HG03039 (cell line): ENCODE data around the gene GJD4.
A peak's percentile ranks its signal among the peaks of the same experiment; 100 is the strongest.

Experiments used
- ATAC-seq: cut with Tn5 transposase; IDR thresholded peaks from one replicate; pipeline ENCODE4 v1.9.1; 2021; ENCODE audit warnings: mild to moderate bottlenecking, moderate library complexity; ENCODE audit not compliant: unreplicated experiment

Gene GJD4

DNA sequence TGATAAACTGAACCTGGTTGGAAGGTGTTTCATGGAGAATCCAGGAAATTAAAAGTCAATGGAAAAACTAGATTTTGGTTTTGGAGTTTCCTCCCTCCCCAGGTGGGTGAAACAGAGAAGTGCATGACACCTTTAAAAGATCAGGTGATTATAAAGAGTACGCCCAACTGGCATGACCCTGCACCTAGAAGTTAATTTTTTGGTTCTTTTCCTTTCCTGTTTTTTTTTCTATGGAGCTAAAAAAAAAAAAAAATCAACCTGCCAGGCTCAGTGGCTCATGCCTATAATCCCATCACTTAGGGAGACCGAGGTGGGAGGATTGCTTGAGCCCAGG is 7.9 kb downstream of the GJD4 start:
- no peak for ATAC-seq

DNA sequence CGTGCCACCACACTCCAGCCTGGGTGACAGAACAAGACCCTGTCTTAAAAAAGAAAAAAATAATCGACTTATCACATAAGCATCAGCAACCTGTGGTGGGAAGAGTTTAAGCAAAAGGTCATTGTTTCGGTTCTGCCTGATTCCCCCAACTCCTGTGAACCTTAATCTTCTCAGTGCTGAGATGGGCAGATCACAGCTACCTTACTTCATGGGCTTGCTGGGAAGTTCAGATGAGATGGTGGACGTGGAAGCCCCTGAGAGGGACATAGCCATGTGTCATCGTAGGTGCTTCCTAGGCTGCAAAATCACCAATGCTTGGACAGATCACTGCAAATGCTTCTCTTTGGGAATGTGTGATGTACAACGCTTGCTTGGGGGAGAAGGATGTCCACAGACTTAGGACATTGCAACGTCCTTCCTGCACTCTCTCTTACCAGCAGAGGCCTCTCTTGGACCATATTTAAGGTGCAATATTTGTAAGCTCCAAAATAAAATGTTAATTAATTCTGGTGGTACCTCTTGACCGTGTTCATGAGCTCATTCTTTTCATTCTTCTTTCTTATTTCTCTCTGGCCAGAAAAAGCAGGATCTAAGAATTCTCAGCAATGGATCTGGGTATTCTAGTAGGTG is 8.6 kb downstream of the GJD4 start:
- ATAC-seq, result no peak

DNA sequence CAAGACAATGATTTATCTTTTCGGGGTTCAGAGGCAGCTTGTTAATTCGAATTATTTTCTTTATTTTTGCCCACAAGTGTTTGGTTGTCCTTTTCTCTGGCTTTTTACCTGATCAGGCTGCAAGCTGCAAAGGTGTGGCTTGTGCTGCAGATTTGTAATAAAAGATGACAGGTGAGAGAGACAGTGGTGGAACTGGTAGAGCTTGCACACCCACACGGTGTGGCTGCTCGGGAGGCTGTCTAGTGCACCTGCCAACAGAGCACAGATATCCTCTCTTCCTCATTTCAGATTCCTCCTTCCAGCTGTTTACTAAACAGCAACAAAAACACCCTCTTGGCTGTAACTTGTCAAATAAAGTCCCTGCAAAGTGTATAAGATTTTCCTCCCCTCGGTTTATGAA is 9.2 kb downstream of the GJD4 start:
- no peak for ATAC-seq

DNA sequence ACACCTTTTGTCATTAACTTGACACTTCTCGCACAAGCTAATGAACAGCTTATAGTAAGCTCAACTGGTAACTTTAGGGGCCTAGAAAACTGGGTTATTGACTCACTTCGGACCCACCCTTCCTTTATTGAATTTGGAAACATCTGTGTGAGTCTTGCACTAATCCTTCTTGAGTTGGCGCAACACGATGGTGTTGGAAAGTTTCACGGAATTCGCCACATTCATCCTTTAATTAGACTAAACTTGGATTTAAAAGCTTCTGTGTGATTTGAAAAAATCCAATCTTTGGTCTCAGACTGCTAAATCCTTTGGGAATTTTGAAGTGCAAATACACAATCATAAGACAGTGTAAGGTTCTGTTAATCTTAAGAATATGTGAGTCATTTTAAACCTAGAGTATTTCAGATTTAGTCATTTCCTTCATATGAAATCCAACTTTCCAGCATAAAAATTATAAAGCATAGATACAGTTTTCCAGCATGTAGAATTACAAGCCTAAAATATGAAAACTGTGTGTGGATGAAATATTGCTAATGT is 21.9 kb downstream of the GJD4 start:
- ATAC-seq, result no peak

DNA sequence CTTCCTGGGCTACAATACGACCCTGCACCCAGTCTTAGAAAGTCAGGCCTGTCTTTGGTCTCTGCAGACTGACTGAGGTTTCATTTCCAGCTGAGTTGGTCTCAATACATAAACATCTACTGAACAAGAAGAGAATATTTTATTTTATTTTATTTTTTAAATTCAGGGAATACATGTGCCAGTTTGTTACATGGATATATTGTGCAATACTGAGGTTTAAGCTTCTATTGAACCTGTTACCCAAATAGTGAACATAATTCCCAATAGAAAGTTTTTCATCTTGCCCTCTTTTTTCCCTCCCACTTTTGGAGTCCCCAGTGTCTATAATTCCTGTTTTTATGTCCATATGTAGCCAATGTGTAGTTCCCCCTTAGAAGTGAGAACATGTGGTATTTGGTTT is 26.3 kb downstream of the GJD4 start:
- no peak for ATAC-seq

DNA sequence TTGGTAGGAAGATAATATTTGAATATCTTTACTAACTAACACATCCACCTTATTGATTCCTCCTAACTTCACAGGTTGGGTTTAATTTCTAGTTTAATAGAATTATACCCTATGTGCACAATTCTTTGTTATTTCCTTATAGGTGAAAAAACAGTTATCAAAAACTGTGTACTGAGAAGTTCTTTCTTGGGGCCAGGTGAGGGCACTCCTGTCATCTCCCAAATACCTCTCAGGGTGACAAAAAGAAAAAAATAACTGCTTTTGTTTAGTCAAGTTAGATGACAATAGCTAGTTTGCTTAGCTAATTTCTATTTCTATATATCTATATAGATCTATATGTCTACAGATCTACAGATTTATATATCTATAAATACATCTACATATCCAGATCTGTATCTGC is 26.9 kb downstream of the GJD4 start:
- no peak for ATAC-seq

- no peak for ATAC-seq
These were observed 28.2 kb downstream of the GJD4 start for GRCh38 chr10:35633006-35633980.

- ATAC-seq, result peak; percentile 86
These were observed 30.4 kb downstream of the GJD4 start for GRCh38 chr10:35635576-35635975.

DNA sequence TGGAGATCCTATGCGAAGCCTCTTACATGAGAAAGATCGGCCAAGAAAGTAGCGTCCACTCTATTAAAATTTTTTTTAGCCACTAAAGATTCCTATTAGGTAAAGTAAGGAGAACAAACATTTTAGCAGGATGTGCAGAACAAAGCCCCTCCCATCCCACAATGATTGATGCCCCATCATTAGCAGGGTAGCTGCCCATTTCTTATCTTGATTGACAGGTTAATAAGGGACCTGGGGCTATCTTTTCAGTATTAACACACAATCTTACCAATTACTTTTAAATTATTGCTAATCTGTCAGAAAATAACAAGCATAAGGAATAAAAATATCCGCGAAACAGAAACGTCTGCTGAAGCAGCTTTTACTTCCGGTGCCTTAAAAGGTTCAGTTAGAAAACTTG is 31.8 kb downstream of the GJD4 start:
- ATAC-seq, result no peak

DNA sequence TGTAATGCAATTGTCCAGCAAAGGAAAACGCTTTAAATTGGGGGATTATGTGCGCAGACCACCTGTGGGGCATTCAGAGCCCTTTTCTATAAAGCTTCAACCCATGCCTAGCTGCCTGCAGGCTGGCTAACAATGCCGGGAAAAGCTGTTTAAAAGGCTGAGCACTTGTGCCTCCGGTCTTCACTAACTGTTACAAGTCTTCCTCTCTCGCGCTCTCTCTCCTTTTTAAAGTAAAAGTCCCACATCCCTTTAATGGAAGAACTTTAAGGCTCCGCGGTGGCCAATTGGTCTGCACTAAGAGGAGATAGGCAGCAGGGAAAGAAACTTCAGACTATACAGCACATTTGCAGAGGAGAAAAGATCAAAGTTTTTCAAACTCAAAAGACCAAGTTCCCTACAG is 32.3 kb downstream of the GJD4 start:
- ATAC-seq, result no peak

DNA sequence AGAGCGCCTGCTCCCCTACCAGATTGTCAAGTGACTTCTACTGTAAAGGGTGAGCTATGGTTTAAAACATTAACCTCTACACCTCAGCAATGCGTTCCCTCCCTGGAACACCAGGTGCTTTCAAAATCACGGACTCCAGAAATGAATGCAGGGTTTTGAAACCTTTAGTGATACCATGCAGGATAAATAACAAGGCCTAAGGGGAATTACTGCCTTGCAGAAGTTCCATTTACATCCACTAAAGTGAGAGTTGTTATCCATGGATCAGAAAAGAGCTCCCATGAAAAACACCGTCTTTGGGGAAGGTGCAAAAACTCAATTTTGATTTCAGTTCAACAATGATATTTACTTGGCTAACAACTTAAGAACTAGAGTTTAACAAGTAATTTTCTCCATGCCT is 33.0 kb downstream of the GJD4 start:
- no peak for ATAC-seq

GRCh38 chr10:35639021-35639727 is 34.0 kb downstream of the GJD4 start:
- no peak for ATAC-seq

DNA sequence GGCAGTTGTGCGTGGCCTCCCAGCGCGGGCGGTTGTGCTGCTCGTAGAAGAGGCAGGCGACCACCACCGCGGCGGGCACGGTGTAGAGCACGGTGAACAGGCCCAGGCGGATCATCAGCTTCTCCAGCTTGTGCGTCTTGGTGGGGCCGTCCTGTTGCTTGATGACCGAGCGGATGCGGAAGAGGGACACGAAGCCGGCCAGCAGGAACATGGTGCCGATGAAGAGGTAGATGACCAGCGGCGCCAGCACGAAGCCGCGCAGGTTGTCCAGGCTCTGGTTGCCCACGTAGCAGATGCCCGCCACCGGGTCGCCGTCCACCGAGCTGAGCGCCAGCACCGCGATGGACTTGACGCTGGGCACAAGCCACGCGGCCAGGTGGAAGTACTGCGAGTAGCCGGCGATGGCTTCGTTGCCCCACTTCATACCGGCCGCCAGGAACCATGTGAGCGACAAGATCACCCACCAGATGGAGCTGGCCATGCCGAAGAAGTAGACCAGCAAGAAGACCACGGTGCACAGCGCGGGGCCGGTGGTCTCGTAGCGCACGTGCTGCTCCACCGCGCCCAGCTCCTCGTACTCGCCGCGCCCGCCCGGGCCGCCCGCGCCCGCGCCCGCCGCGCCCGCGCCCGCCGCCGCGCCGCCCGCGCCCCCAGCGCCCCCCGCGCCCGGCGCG is 34.7 kb downstream of the GJD4 start:
- no peak for ATAC-seq

DNA sequence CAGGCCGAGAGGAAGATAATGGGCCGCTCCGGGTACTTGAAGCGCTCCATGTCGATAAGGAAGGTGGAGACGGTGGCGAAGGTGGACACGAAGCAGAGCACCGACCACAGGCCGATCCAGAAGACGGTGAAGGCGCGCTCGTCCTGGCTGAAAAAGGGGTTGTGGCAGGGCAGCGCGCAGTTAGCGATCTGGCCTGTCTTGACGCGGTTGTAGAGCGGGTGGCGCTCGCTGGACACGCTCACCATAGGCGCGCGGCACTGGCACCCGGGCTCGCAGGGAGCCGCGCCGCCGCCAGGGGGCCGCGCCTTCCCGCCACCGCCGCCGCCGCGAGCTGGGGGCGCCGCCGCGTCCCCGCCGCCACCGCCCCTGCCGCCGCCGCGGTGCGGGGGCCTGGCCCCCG is 35.3 kb downstream of the GJD4 start:
- ATAC-seq, result peak; percentile 41

DNA sequence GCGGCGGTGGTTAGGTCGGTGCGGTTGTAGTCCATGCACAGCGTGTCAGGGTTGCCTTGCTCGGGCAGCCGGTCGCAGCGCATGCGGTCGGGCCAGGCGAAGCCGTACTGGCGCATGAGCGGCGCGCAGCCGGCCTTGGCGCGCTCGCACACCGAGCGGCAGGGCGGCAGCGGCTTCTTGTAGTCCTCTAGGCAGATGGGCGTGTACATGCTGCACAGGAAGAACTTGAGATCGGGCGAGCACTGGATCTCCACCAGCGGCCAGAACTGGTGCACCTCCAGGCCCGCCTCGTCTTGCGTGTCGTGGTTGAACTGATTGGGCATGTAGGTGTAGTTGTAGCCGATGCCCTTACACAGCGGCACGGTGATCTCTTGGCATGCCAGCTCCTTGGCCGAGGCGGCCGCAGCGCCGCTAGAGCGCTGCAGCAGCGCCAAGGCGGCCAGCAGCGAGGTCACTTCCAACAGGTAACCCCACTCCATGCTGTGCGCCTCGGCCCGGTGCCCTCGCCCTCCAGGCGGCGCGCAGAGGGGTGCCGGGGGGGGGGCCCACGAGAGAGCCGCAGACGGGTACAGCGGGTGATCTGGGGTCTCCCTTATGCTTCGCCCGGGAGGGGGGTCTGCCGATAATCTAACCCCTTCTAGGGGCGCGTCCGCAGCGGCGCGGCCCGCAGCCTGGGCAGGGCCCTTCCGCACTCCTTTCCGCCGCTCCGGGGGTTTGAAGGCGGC is 36.0 kb downstream of the GJD4 start:
- peak; percentile 34 for ATAC-seq

DNA sequence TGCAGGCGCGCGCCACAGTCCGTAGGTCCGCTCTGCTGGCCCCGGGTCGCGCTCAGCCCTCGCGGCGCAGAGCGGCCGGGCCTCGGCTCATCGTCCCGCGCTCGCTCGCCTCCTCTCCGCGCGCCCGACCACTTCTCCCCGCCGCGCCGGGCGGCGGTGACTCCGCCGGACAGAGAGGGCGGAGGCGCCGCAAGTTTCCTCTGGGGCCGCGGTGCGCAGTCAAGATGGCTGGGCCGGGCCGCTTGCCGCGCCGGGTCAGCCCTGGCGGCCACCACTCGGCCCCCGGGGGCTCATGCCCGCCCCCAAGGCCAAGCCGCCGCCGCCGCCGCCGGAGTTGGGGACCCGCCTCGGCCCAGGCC is 36.5 kb downstream of the GJD4 start:
- ATAC-seq, result peak; percentile 18

DNA sequence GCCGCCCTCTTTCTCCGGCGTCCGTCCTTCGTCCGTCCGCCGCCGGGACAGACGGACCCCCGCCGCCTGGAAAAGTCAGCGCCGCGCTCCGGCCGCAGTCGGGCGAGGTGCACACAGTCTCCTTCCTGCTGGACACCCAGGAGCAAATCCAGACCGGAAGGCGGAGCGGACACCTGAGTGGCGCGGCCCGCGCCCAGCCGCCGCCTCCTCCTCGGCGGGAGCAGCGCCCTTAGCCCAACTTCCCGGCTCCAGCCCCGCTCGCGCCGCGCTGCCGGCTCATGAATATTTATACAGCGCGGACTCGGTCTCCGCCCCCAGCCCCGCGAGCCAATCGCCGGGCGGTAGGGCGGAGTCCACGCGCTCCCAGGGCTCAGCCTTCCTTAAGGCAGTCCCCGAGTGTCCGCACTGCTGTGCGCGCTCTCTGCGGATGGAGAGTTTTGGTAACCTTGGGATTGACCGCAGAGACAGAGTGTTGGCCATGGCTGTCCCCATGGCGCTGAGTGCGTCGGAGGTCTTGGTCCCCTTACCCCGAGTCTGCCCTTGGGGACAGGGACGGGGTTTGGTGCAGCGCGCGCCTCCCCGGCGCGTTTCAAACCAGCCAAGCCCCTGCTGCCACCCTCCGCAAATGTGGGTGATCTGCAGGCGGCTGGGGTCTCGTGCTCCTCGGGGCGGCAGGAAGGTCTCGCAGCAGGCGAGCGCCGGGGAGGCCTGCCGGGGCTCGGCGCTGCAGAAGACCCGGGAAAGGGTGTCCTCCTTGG is 37.1 kb downstream of the GJD4 start, which contains the start of gene FZD8:
TSS of gene FZD8 (minus strand) at position 262 of the 758 bp plus-strand sequence. CDS start 867 bp downstream, outside the sequence.
- peak; percentile 89 for ATAC-seq

DNA sequence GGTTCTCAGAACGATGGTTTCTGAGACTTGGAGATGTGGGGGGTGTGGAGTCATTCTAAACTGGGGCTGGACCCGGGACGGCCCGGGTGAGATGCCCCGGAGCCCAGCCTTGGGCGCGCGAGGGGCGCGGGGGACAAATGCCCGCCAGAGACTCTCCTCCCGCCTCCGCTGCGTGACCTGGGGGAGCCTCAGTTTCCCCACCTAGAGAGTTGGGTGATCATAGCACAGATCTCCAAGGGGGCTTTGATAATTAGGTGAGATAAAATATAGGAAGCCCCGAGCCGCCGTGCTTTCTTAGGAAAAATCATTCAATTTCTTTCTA is 37.6 kb downstream of the GJD4 start:
- ATAC-seq, result no peak

DNA sequence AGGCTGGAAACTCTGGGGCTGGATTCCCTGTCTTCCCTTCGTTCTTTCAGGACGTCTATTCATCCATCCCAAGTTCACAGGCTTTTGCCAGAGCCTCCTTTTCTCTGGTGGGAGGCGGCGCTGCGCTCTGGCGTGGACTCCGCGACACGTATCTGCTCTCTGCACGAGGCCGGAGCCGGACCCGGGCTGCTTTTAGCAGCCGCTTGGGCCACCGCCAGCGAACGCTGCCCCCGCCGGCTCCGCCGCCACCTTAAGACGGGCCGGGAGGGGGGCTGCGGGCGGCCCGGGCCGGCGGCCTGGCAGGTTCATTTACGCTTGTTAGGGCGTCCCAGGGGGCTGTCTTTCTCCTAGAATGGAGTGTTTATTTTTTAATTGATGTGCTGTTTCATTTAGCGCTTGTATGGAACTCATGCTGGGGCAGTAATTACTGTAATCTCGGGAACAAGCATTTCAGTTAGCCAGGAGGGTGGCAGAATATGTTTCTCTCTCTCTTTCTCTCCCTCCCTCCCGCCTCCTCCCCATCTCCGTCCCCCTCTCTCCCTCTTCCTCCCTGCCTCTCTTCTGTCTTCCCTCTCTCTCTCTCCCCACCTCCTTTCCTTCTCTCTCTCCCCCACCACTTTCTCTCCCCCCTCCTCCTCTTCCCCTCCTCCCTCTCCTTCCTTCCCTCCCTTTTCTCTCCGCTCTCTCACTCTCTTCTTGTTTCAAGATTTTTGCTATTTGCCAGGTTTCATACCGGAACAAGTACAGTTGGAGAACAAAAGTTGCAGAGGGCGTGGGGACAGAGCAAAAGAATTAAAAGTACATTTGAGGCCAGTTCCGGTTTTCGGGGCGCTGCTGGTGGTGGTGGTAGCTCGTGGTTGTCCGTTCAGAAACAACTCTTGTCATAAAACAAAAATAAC is 38.3 kb downstream of the GJD4 start:
- no peak for ATAC-seq
